Osteoblast (primary cell): ENCODE measurements around the gene TPMT. TPM values are rescaled to one million over a fixed set of nuclear protein-coding genes. Genes with fewer than 3 reads are reported as not detected.

Source experiments
- DNase-seq: peaks from one replicate; pipeline ENCODE4 v3.0.0; 2011; ENCODE audit warnings: low spot score, mixed read lengths; ENCODE audit not compliant: insufficient read length; ENCODE audit errors: missing footprints
- H2AFZ ChIP-seq: 2 replicates; pipeline ENCODE4 v1.6.0; 2011; ENCODE audit warnings: mild to moderate bottlenecking, low read length
- H3K27ac ChIP-seq: 2 replicates; pipeline ENCODE4 v1.5.1; 2011; ENCODE audit warnings: mild to moderate bottlenecking, low read depth, low read length, moderate library complexity
- H3K27me3 ChIP-seq: 2 replicates; pipeline ENCODE4 v1.6.0; 2012; ENCODE audit warnings: mild to moderate bottlenecking, control low read depth, inconsistent platforms, low read length, moderate library complexity; ENCODE audit not compliant: insufficient read depth
- H3K36me3 ChIP-seq: 2 replicates; pipeline ENCODE4 v1.5.1; 2011; ENCODE audit warnings: mild to moderate bottlenecking, low read length, control low read depth, moderate library complexity; ENCODE audit not compliant: insufficient read depth
- H3K4me1 ChIP-seq: 2 replicates; pipeline ENCODE4 v1.5.1; 2011; ENCODE audit warnings: mild to moderate bottlenecking, low read length, control low read depth, moderate library complexity; ENCODE audit not compliant: insufficient read depth
- H3K4me2 ChIP-seq: 2 replicates; pipeline ENCODE4 v1.6.0; 2011; ENCODE audit warnings: mild to moderate bottlenecking, low read length; ENCODE audit not compliant: insufficient read depth
- H3K4me3 ChIP-seq: fragments of 200-600 bp; sonication (generic); 3 replicates; pipeline ENCODE4 v1.5.1; 2012; ENCODE audit warnings: mild to moderate bottlenecking, low read length, inconsistent platforms; ENCODE audit not compliant: insufficient read depth
- H3K79me2 ChIP-seq: 2 replicates; pipeline ENCODE4 v1.6.0; 2012; ENCODE audit warnings: mild to moderate bottlenecking, low read length, control low read depth, inconsistent platforms; ENCODE audit not compliant: insufficient read depth
- H3K9me3 ChIP-seq: 2 replicates; pipeline ENCODE4 v1.5.1; 2011; ENCODE audit warnings: low read depth, low read length, control low read depth
- H4K20me1 ChIP-seq: 2 replicates; pipeline ENCODE4 v1.6.0; 2012; ENCODE audit warnings: mild to moderate bottlenecking, low read length, control low read depth; ENCODE audit not compliant: insufficient read depth
- CTCF ChIP-seq: IDR thresholded peaks from 2 replicates; pipeline ENCODE4 v1.5.1; 2011; ENCODE audit warnings: mild to moderate bottlenecking, low read depth, low read length, moderate library complexity; ENCODE audit errors: extremely low read depth
- total RNA-seq: library from RNA; depleted of rRNA; stranded (reverse); fragments of >200 nt; gene quantifications from 2 replicates; pipeline ENCODE4 v1.2.3, GENCODE V29; 2012

The TPMT gene
- total RNA-seq, 1 donor: 11.9 TPM

- Histone ChIP-seq H3K4me1 (peaks cover 4% of the 10 kb centered on the region), H2AFZ (no peak overlapping the region), H3K27me3 (no peaks in the 10 kb centered on the region), H3K4me2 (no peak overlapping the region), H3K36me3 (no peaks in the 10 kb centered on the region), H3K4me3 (no peak overlapping the region), H3K9me3 (no peaks in the 10 kb centered on the region), H4K20me1 (no peaks in the 10 kb centered on the region), H3K79me2 (no peaks in the 10 kb centered on the region), H3K27ac (no peak overlapping the region)
- TF ChIP-seq CTCF: no peak
- DNase-seq: no peak
Measured at GRCh38 chr6:18080544-18080943, 74.3 kb downstream of the TPMT start.

- Histone ChIP-seq H3K4me2 (no peak overlapping the region), H2AFZ (no peak overlapping the region), H3K36me3 (no peaks in the 10 kb centered on the region), H3K27ac (no peak overlapping the region), H3K4me3 (no peak overlapping the region), H3K27me3 (no peaks in the 10 kb centered on the region), H4K20me1 (no peaks in the 10 kb centered on the region), H3K4me1 (peaks cover 4% of the 10 kb centered on the region), H3K9me3 (no peaks in the 10 kb centered on the region), H3K79me2 (no peaks in the 10 kb centered on the region)
- TF ChIP-seq CTCF: no peak
- DNase-seq: no peak
Measured at GRCh38 chr6:18078866-18079265, 76.0 kb downstream of the TPMT start.

Other genes starting within 250 kb of the TPMT start
- 61.5 and 90.5 TPM in 2 replicates for gene KIF13A, start 167.4 kb downstream of the TPMT start, total RNA-seq
- 2.4 and 2.9 TPM in 2 replicates for gene NHLRC1, start 32.4 kb downstream of the TPMT start, total RNA-seq
- gene KDM1B, start 345 bp upstream of the TPMT start, total RNA-seq: 17.7 and 18.6 TPM in 2 replicates
- 102 and 113 TPM in 2 replicates for gene DEK, start 109.5 kb upstream of the TPMT start, total RNA-seq
- gene RNF144B, start 232.3 kb upstream of the TPMT start, total RNA-seq: 4.4 and 5.8 TPM in 2 replicates